HL-60/S4 treated with phorbol 12-myristate 13-acetate at 8.2 ng/mL for 4 days and 3 days (cell line): ENCODE data around the gene UFSP1.
"Not testable (repeated sequence)": the region's sequence is repeated elsewhere in the genome, so short reads cannot be mapped to it uniquely, and the experiment has no call there.

Experiments used
- in situ Hi-C: fragments of 300-500 bp; cut with MboI; formaldehyde crosslinking; loops from 2 replicates; pipeline ENCODE4 v1.15.0; 2022; ENCODE audit warnings: low sequenced_read_pairs

Gene UFSP1

GRCh38 chr7:100888988-100889750, at the start of gene UFSP1:
UFSP1 (minus strand) TSS chr7:100889715; CDS start chr7:100889271, 444 bp downstream.
- in situ Hi-C loops: loop anchor here (25.0 kb wide), 1 partner anchor 398 kb away; no protein-coding TSS in a partner anchor

GRCh38 chr7:100936167-100936566, 46.7 kb upstream of the UFSP1 start:
- in situ Hi-C loops: not testable (repeated sequence)

- in situ Hi-C loops: not testable (repeated sequence)
These were observed 45.9 kb upstream of the UFSP1 start for GRCh38 chr7:100935381-100935780.

GRCh38 chr7:100933734-100934133, 44.2 kb upstream of the UFSP1 start:
- in situ Hi-C loops: no loop called here

- in situ Hi-C loops: no loop called here
These were observed 40.3 kb upstream of the UFSP1 start for GRCh38 chr7:100929808-100930174.

GRCh38 chr7:100923616-100924015, 34.1 kb upstream of the UFSP1 start:
- in situ Hi-C loops: not testable (repeated sequence)

GRCh38 chr7:100921039-100921438, 31.5 kb upstream of the UFSP1 start:
- in situ Hi-C loops: no loop called here

- in situ Hi-C loops: not testable (repeated sequence)
These were observed 30.4 kb upstream of the UFSP1 start for GRCh38 chr7:100919779-100920437.

GRCh38 chr7:100919335-100919734, 29.8 kb upstream of the UFSP1 start:
- in situ Hi-C loops: not testable (repeated sequence)

GRCh38 chr7:100914879-100915447, 25.4 kb upstream of the UFSP1 start:
- in situ Hi-C loops: no loop called here

GRCh38 chr7:100914208-100914878, 24.8 kb upstream of the UFSP1 start:
- in situ Hi-C loops: no loop called here

GRCh38 chr7:100911484-100911883, 22.0 kb upstream of the UFSP1 start:
- in situ Hi-C loops: no loop called here

GRCh38 chr7:100910443-100910842, 20.9 kb upstream of the UFSP1 start:
- in situ Hi-C loops: not testable (repeated sequence)

- in situ Hi-C loops: no loop called here
These were observed 19.0 kb upstream of the UFSP1 start for GRCh38 chr7:100908512-100908911.

GRCh38 chr7:100902638-100903037, 13.1 kb upstream of the UFSP1 start:
- in situ Hi-C loops: no loop called here

GRCh38 chr7:100901921-100902332, 12.4 kb upstream of the UFSP1 start:
- in situ Hi-C loops: no loop called here

- in situ Hi-C loops: no loop called here
These were observed 11.5 kb upstream of the UFSP1 start for GRCh38 chr7:100900978-100901377.

GRCh38 chr7:100899432-100899831, 9.9 kb upstream of the UFSP1 start:
- in situ Hi-C loops: loop anchor here (25.0 kb wide), 1 partner anchor 388 kb away; no protein-coding TSS in a partner anchor

GRCh38 chr7:100897772-100898454, 8.4 kb upstream of the UFSP1 start:
- in situ Hi-C loops: loop anchor here (25.0 kb wide), 1 partner anchor 389 kb away; no protein-coding TSS in a partner anchor

GRCh38 chr7:100896732-100897608, 7.5 kb upstream of the UFSP1 start:
- in situ Hi-C loops: loop anchor here (25.0 kb wide), 1 partner anchor 390 kb away; no protein-coding TSS in a partner anchor
